ENCODE results near the gene SAXO1.
"Not testable (repeated sequence)": the region's sequence is repeated elsewhere in the genome, so short reads cannot be mapped to it uniquely, and the experiment has no call there.

SAXO1 gene, protein sequence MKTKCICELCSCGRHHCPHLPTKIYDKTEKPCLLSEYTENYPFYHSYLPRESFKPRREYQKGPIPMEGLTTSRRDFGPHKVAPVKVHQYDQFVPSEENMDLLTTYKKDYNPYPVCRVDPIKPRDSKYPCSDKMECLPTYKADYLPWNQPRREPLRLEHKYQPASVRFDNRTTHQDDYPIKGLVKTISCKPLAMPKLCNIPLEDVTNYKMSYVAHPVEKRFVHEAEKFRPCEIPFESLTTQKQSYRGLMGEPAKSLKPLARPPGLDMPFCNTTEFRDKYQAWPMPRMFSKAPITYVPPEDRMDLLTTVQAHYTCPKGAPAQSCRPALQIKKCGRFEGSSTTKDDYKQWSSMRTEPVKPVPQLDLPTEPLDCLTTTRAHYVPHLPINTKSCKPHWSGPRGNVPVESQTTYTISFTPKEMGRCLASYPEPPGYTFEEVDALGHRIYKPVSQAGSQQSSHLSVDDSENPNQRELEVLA

GRCh38 chr9:19033015-19033414, at the start of gene SAXO1:
SAXO1 (minus strand) TSS chr9:19033209; CDS start chr9:19032908, 301 bp downstream.
- DNase-seq (ENCODE audit: low spot score): no peak

GRCh38 chr9:19074836-19075235, 41.8 kb upstream of the SAXO1 start:
- DNase-seq (ENCODE audit: low spot score): no peak

DNA sequence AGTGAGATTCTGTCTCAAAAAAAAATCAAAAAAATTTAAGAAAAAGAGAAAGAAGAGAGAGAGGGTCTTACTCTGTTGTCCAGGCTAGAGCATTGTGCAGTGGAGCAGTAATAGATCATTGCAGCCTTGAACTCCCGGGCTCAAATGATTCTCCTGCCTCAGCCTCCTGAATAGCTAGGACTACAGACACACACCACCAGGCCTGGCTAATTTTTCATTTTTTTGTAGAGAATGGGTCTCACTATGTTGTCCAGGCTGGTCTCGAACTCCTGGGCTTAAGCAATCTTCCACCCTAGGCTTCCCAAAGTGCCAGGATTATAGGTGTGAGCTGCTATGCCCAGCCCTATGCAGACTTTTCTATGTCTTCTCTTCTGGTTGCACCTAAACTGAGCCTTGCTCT, 41.2 kb upstream of the SAXO1 start:
- DNase-seq (ENCODE audit: low spot score): no peak

DNA sequence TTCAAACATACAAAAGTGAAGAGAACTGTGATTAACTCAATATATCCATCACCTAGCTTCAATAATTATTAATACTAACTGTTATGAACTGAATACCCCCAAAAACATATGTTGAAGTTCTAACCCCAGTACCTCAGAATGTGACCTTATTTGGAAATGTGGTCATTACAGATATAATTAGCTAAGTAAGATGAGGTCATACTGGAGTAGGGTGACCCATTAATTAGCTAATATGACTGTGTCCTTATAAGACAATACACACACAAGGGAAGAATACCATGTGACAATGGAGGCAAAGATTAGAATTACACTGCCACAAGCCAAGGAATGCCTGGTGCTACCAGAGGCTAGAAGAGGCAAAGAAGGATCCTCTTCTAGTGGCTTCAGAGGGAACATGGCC, 24.0 kb upstream of the SAXO1 start:
- DNase-seq (ENCODE audit: low spot score): no peak

DNA sequence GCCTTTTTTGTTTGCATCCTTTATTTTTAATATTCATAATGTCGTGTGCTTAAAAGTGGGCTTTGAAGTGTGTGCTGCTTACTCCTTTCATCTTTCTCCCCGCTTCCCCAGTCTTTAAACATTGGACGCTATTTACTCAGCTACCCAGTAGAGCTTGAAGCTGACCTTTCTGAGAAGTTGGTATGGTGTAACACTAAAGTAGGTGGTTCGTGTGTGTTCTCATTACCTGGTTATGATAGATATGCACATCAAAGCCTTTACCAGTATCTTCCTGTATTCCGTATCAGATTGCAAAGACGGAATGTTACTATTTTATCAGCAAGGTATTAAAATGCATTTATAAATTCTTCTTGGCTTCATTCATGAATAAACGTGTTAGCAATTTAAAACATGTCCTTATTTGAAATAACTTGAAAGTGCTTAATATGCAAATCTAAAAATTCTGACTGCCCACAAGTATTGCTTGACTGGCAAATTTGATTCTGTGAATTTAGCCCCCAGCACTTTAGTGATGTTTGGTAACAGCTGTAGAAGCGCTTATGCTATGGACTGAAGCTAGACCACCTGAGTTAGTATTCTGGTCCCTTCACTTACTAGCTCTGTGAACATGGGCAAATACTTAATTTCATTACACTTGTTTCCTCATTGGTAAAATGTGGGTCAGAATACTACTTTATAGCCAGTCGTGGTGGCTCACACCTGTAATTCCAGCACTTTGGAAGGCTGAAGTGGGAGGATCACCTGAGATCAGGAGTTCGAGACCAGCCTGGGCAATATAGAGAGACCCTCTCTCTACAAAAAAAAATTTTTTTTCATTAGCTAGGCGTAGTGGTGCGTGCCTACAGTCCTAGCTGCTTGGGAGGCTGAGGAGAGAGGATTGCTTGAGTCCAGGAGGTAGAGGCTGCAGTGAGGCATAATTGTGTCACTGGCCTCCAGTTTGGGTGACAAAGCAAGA, 17.9 kb upstream of the SAXO1 start:
- DNase-seq (ENCODE audit: low spot score): peak; percentile 36

GRCh38 chr9:19049917-19050636, 17.1 kb upstream of the SAXO1 start:
- no peak for DNase-seq (ENCODE audit: low spot score)

- DNase-seq (ENCODE audit: low spot score): peak; percentile 95
These were observed 16.2 kb upstream of the SAXO1 start, which contains the start of gene RRAGA for GRCh38 chr9:19048966-19049916. RRAGA (plus strand) TSS chr9:19049427; CDS start chr9:19049660, 233 bp downstream.

DNA sequence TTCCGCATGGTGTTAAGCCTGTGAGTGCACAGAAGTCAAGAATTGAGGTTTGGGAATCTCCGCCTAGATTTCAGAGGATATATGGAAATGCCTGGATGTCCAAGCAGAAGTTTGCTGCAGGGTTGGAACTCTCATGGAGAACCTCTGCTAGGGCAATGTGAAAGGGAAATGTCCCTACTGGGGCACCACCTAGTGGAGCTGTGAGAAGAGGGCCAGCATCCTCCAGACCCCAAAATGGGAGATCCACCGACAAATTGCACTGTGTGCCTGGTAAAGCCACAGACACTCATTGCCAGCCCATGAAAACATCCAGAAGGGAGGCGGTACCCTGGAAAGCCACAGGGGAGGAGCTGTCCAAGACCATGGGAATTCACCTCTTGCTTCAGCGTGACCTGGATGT, 3.6 kb upstream of the SAXO1 start:
- DNase-seq (ENCODE audit: low spot score): no peak

DNA sequence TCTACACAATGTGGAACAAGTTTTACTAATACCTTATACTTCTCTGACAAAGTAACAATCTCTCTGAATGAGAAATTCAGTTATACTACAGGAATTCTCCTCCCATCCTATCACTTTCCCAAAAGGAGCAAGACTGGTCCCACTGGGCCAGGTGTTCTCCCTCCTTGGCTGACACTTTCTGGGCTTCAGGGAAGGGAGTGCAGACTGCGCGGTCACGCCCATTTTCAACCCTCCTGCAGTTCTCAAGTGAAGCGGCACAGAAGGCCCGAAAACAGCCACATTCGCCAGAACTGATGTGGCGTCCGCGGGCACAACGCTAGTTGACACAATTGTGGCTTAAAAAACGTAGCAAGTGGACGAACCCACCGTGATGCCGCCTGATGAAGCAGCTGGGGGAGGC, 603 bp downstream of the SAXO1 start:
- no peak for DNase-seq (ENCODE audit: low spot score)

- no peak for DNase-seq (ENCODE audit: low spot score)
These were observed 2.1 kb downstream of the SAXO1 start for GRCh38 chr9:19030899-19031298.

- DNase-seq (ENCODE audit: low spot score): peak; percentile 49
These were observed 4.1 kb downstream of the SAXO1 start for GRCh38 chr9:19028835-19029451.

DNA sequence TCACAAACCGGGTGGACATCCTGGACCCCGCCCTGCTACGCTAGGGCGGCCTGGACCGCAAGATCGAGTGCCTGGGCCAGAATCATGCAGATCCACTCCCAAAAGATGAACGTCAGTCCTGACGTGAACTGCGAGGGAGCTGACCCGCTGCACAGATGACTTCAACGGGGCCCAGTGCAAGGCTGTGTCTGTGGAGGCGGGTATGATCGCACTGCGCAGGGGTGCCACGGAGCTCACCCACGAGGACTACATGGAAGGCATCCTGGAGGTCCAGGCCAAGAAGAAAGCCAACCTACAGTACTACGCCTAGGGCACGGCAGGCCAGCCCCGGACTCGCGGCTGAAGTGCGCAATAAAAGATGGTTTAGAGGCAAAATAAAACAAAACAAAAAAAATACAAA, 5.2 kb downstream of the SAXO1 start:
- DNase-seq (ENCODE audit: low spot score): no peak

- no peak for DNase-seq (ENCODE audit: low spot score)
These were observed 6.6 kb downstream of the SAXO1 start for GRCh38 chr9:19026375-19026774.

- no peak for DNase-seq (ENCODE audit: low spot score)
These were observed 9.9 kb downstream of the SAXO1 start for GRCh38 chr9:19023078-19023477.

- no peak for DNase-seq (ENCODE audit: low spot score)
These were observed 10.8 kb downstream of the SAXO1 start for GRCh38 chr9:19022206-19022605.

DNA sequence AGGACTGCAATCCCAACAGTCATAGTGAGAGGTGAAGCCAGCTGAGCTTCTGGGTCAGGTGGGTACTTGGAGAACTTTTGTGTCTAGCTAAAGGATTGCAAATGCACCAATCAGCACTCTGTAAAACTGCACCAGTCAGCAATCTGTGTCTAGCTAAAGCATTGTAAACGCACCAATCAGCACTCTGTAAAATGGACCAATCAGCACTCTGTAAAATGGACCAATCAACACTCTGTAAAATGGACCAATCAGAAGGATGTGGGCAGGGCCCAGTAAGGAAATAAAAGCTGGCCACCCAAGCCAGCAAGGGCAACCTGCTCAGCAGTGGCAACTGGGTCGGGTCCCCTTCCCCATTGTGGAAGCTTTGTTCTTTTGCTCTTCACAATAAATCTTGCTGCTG, 11.4 kb downstream of the SAXO1 start:
- not testable (repeated sequence) for DNase-seq (ENCODE audit: low spot score)

- no peak for DNase-seq (ENCODE audit: low spot score)
These were observed 12.0 kb downstream of the SAXO1 start for GRCh38 chr9:19020886-19021455.

- no peak for DNase-seq (ENCODE audit: low spot score)
These were observed 14.8 kb downstream of the SAXO1 start for GRCh38 chr9:19018201-19018600.

GRCh38 chr9:19009391-19009965, 23.5 kb downstream of the SAXO1 start:
- DNase-seq (ENCODE audit: low spot score): no peak

- DNase-seq (ENCODE audit: low spot score): no peak
These were observed 32.9 kb downstream of the SAXO1 start for GRCh38 chr9:19000133-19000532.

Data from CD4-positive, alpha-beta T cell treated with Interleukin-2 at 100 ng/mL for 4 hours (primary cell).